RPMI7951 (cell line): Measurements from ENCODE around the gene RCE1. TPM values are rescaled to one million over a fixed set of nuclear protein-coding genes. Genes with fewer than 3 reads are reported as not detected.

Source experiments
- DNase-seq: peaks from one replicate; pipeline ENCODE4 v3.0.0-alpha.2; 2012; ENCODE audit warnings: low read depth
- total RNA-seq: library from RNA; depleted of rRNA; stranded (reverse); fragments of >200 nt; shearing (Covaris generic); gene quantifications from 2 replicates; pipeline ENCODE4 v1.2.3, GENCODE V29; 2014

Gene RCE1
- total RNA-seq, 1 experiment from 2014 or later, result 23.2 TPM

- DNase-seq, result peak; percentile 21
Observed at GRCh38 chr11:66856496-66857233, 13.4 kb downstream of the RCE1 start, which contains the start of gene LRFN4. Gene LRFN4 (plus strand): TSS chr11:66857064. CDS start chr11:66857745, 681 bp downstream.

- DNase-seq, result no peak
Observed at GRCh38 chr11:66857234-66857926, 14.1 kb downstream of the RCE1 start.

DNA sequence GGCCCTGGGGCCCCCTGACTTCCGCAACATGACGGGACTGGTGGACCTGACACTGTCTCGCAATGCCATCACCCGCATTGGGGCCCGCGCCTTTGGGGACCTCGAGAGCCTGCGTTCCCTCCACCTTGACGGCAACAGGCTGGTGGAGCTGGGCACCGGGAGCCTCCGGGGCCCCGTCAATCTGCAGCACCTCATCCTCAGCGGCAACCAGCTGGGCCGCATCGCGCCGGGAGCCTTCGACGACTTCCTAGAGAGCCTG is 14.6 kb downstream of the RCE1 start:
- DNase-seq, result no peak

DNA sequence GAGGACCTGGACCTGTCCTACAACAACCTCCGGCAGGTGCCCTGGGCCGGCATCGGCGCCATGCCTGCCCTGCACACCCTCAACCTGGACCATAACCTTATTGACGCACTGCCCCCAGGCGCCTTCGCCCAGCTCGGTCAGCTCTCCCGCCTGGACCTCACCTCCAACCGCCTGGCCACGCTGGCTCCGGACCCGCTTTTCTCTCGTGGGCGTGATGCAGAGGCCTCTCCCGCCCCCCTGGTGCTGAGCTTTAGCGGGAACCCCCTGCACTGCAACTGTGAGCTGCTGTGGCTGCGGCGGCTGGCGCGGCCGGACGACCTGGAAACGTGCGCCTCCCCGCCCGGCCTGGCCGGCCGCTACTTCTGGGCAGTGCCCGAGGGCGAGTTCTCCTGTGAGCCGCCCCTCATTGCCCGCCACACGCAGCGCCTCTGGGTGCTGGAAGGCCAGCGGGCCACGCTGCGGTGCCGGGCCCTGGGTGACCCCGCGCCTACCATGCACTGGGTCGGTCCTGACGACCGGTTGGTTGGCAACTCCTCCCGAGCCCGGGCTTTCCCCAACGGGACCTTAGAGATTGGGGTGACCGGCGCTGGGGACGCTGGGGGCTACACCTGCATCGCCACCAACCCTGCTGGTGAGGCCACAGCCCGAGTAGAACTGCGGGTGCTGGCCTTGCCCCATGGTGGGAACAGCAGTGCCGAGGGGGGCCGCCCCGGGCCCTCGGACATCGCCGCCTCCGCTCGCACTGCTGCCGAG is 15.1 kb downstream of the RCE1 start:
- DNase-seq, result no peak

- no peak for DNase-seq
Observed at GRCh38 chr11:66858939-66859685, 15.9 kb downstream of the RCE1 start.

- DNase-seq, result no peak
Observed at GRCh38 chr11:66859686-66860448, 16.6 kb downstream of the RCE1 start.

- no peak for DNase-seq
Observed at GRCh38 chr11:66860449-66860831, 17.2 kb downstream of the RCE1 start.

- DNase-seq, result no peak
Observed at GRCh38 chr11:66861038-66861773, 18.0 kb downstream of the RCE1 start.

GRCh38 chr11:66861774-66862558 is 18.7 kb downstream of the RCE1 start:
- DNase-seq, result no peak

GRCh38 chr11:66862559-66863037 is 19.4 kb downstream of the RCE1 start:
- DNase-seq, result no peak

DNA sequence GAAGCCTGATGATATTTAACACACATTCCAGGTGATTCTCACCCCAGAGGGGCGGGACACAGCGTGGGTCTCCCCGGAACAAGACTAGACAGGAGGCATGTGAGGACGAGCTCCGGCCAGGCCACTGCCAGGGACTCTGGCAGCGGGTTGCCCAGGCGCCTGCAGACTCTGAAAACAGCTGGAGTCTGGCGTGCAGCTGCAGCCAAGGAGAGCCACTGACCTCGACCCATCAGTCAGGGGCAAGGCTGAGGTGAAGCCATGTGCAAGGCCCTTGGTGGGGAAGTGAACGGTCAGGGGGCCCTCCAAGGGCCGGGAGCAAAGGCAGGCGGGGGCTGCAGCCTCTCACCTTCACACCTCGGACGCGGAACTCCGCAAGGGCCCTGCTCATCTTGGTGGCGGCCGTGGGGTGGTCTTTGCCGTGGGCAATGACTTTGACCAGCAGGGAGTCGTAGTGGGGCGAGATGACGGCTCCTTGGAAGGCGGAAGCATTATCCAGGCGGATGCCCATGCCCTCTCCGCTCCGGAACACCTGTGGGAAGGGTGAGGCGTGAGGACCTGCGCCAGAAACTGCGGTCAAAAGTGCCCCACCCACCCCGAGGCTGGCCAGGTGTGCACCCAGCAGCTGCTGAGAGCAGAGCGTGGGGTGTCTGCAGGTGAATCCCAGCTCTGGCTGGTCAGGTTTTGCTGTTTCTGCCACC is 20.3 kb downstream of the RCE1 start:
- no peak for DNase-seq

DNA sequence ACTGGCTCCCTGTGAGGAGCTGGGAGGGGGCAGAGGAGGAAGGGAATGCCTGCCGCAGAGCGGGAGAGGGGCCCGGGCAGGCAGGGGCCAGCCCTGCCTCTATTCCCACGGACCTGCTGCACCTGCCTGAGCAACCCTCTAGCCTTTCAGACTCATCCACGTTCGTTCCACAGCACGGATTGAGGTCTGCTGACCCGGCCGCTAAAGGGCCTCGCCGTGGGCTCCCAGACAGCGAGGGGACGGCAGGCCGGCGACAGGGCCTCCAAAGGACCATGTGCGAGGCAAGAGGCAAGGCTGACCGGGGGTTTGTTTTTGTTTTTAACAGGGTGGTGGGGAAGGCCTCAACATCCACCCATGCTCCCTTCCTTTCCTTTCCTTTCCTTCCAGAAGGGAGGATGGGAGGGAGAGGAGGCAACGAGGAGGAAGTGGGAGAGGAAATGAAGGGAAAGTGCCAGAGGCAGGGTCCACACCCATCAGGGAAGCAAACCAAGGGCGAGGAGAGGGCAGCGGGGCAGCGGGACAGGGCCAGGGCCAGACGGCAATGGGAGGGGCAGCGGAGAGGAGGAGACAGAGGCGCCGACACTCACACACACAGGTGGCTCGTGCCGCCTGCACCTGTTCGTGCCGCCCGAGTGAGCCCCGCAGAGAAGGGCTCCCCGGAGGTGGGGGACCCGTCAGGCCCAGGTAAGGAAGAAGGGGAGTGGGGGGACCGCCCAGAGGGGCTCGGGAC is 21.1 kb downstream of the RCE1 start:
- no peak for DNase-seq

- DNase-seq, result no peak
Observed at GRCh38 chr11:66864924-66865697, 21.9 kb downstream of the RCE1 start.

DNA sequence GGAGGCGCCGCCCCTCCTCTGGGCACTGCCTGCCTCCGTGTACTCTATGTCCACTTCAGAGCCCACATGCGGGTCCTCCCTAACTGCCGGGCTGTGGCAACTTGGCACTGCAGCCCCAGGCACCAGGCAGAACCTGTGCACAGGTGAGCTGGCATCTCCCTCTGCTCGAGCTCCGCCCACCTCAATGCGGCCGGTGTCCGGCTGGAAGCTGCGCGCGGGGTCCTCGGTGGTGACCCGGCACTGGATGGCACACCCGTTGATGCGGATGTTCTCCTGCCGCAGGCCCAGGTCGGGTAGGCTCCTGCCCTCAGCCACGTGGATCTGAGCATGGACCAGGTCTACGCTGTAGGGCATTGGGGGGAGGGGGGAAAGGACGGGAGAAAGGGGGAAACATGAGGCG is 22.8 kb downstream of the RCE1 start:
- no peak for DNase-seq

- no peak for DNase-seq
Observed at GRCh38 chr11:66866511-66866986, 23.3 kb downstream of the RCE1 start.

- no peak for DNase-seq
Observed at GRCh38 chr11:66867425-66868040, 24.3 kb downstream of the RCE1 start.
